HepG2 (cell line): ENCODE data around the gene KXD1. TPM values are rescaled to one million over a fixed set of nuclear protein-coding genes. Genes with fewer than 3 reads are reported as not detected.

ENCODE experiments used
- ATF2 ChIP-seq: sonication (generic); formaldehyde crosslinking; IDR thresholded peaks from 2 replicates; pipeline ENCODE4 v1.4.0; 2020; ENCODE audit warnings: missing genetic modification reagents
- GABPA ChIP-seq, 2 experiments: IDR thresholded peaks; 2 replicates each; pipeline ENCODE4 v1.6.1; 2011 to 2016; ENCODE audit warnings: low read depth in 2 of 2, low read length in 1 of 2, missing biosample characterization in 1 of 2, missing genetic modification characterization in 1 of 2
- HMGXB4 ChIP-seq, 2 experiments: sonication (generic) in 1 of 2; formaldehyde crosslinking in 1 of 2; IDR thresholded peaks; 2 replicates each; pipeline versions ENCODE4 v1.4.0 to v1.6.1; 2018 to 2020; ENCODE audit warnings: missing genetic modification reagents in 2 of 2, borderline replicate concordance in 1 of 2, low read depth in 1 of 2, mild to moderate bottlenecking in 1 of 2, missing biosample characterization in 1 of 2
- MYPOP ChIP-seq: sonication (generic); formaldehyde crosslinking; IDR thresholded peaks from 2 replicates; pipeline ENCODE4 v1.8.1; 2023; ENCODE audit warnings: mild to moderate bottlenecking, moderate library complexity, missing genetic modification reagents
- NCOR1 ChIP-seq: fragments of 200-600 bp; sonication (generic); IDR thresholded peaks from 2 replicates; pipeline ENCODE4 v1.7.0; 2017; ENCODE audit warnings: antibody characterized with exemption, low read length, borderline replicate concordance
- NFYC ChIP-seq: IDR thresholded peaks from 2 replicates; pipeline ENCODE4 v1.6.1; 2016; ENCODE audit warnings: missing genetic modification reagents, missing compliant biosample characterization
- NR2F6 ChIP-seq, 2 experiments: IDR thresholded peaks; 2 replicates each; pipeline ENCODE4 v1.6.1; 2016; ENCODE audit warnings: antibody characterized with exemption in 1 of 2, mild to moderate bottlenecking in 1 of 2
- PHF20 ChIP-seq: sonication (generic); formaldehyde crosslinking; IDR thresholded peaks from 2 replicates; pipeline ENCODE4 v1.5.0; 2020; ENCODE audit warnings: mild to moderate bottlenecking, missing genetic modification reagents
- PRDM15 ChIP-seq: sonication (generic); formaldehyde crosslinking; IDR thresholded peaks from 2 replicates; pipeline ENCODE4 v1.4.0; 2020; ENCODE audit warnings: missing genetic modification reagents
- RAD51 ChIP-seq: fragments of 450-650 bp; IDR thresholded peaks from 2 replicates; pipeline ENCODE4 v1.6.1; 2016; ENCODE audit warnings: borderline replicate concordance
- RBM39 ChIP-seq: fragments of 200-400 bp; formaldehyde crosslinking; IDR thresholded peaks from one replicate; pipeline ENCODE4 v1.6.1; 2018; ENCODE audit warnings: antibody characterized with exemption, mild to moderate bottlenecking, low read depth, low read length; ENCODE audit not compliant: poor library complexity, severe bottlenecking
- SETDB1 ChIP-seq: sonication (generic); formaldehyde crosslinking; IDR thresholded peaks from 2 replicates; pipeline ENCODE4 v1.5.1; 2020; ENCODE audit warnings: missing genetic modification reagents, mild to moderate bottlenecking, borderline replicate concordance
- SOX13 ChIP-seq, 3 experiments: fragments of 450-650 bp in 1 of 3; sonication (generic) in 1 of 3; formaldehyde crosslinking in 1 of 3; IDR thresholded peaks in 2 of 3; conservative IDR thresholded peaks in 1 of 3; 2 replicates each; pipeline versions ENCODE4 v1.5.0 to v1.6.1; 2016 to 2020; ENCODE audit warnings: antibody characterized with exemption in 1 of 3, mild to moderate bottlenecking in 1 of 3, missing compliant biosample characterization in 1 of 3, missing genetic modification reagents in 1 of 3, moderate library complexity in 1 of 3
- SP2 ChIP-seq: sonication (generic); formaldehyde crosslinking; IDR thresholded peaks from 2 replicates; pipeline ENCODE4 v1.5.1; 2020; ENCODE audit warnings: mild to moderate bottlenecking, missing genetic modification reagents
- ZNF317 ChIP-seq: sonication (generic); formaldehyde crosslinking; IDR thresholded peaks from 2 replicates; pipeline ENCODE4 v1.5.0; 2020; ENCODE audit warnings: mild to moderate bottlenecking, missing genetic modification reagents
- ZNF564 ChIP-seq: sonication (generic); formaldehyde crosslinking; IDR thresholded peaks from 2 replicates; pipeline ENCODE4 v1.8.1; 2023; ENCODE audit warnings: mild to moderate bottlenecking, missing genetic modification reagents
- ZNF720 ChIP-seq: sonication (generic); formaldehyde crosslinking; IDR thresholded peaks from 2 replicates; pipeline ENCODE4 v1.4.0; 2020; ENCODE audit warnings: missing genetic modification reagents
- ZNF788 ChIP-seq: sonication (generic); formaldehyde crosslinking; IDR thresholded peaks from 2 replicates; pipeline ENCODE4 v1.5.0; 2020; ENCODE audit warnings: mild to moderate bottlenecking, missing genetic modification reagents, borderline replicate concordance
- polyA plus RNA-seq, 8 experiments: library from polyadenylated mRNA; depleted of rRNA in 3 of 8; stranded (reverse) in 7 of 8; unstranded in 1 of 8; fragments of >200 nt; fragmentation: Illumina TruSeq in 4 of 8; extraction: Trizol in 4 of 8; gene quantifications; 2 replicates each; pipeline versions ENCODE4 v1.2.1 to v1.2.3, GENCODE V29; 2011 to 2016; ENCODE audit warnings: low read depth in 4 of 8, missing spikeins in 1 of 8, mixed read lengths in 1 of 8; ENCODE audit not compliant: insufficient read depth in 1 of 8
- total RNA-seq, 5 experiments: library from RNA; depleted of rRNA; stranded (reverse); fragments of >200 nt; fragmentation: Illumina TruSeq; extraction: Trizol; gene quantifications; 2 replicates each; pipeline ENCODE4 v1.2.3, GENCODE V29; 2016; ENCODE audit warnings: low read depth in 1 of 5

KXD1 gene
- total and polyA plus RNA-seq, 2 of the 13 experiments (the other 11 are each of a cell fraction or from before 2014, with no cell fraction given): 44.6 to 143 TPM

GRCh38 chr19:18519962-18520847 is 37.5 kb upstream of the KXD1 start (continued):
- peak; percentile 79; the same call in 1 of the 2 replicates for TF ChIP-seq ZNF788 (CRISPR knock-in tag)
- 0 out of 2 replicates have a peak, but pooled peaks have one; percentile 44 for TF ChIP-seq ATF2 (CRISPR knock-in tag)
- TF ChIP-seq SOX13 (IDR thresholded peaks at IDR 0.05): 0 out of 2 replicates have a peak, but pooled peaks have one; percentile 32
- peak in 1 of 2 experiments; percentile 65; a peak in 1 of 4 replicates for TF ChIP-seq SOX13 (CRISPR knock-in tag; conservative IDR thresholded peaks at IDR 0.05 in 1 of 2, IDR thresholded peaks at IDR 0.05 in 1 of 2)
- TF ChIP-seq GABPA (IDR thresholded peaks at IDR 0.05; ENCODE audit: low read depth, low read length): no peak
- peak; percentile 34 for TF ChIP-seq GABPA (CRISPR knock-in tag; IDR thresholded peaks at IDR 0.05; ENCODE audit: low read depth)
- TF ChIP-seq PHF20 (CRISPR knock-in tag): 0 out of 2 replicates have a peak, but pooled peaks have one; percentile 1
- TF ChIP-seq SETDB1 (CRISPR knock-in tag): no peak
- TF ChIP-seq RAD51: no peak
- TF ChIP-seq HMGXB4 (CRISPR knock-in tag; IDR thresholded peaks at IDR 0.05; ENCODE audit: borderline replicate concordance in 1 of 2, low read depth in 1 of 2): peak in 1 of 2 experiments; percentile 76; a peak in 2 of 4 replicates
- 0 out of 2 replicates have a peak, but pooled peaks have one; percentile 52 for TF ChIP-seq ZNF564
- peak; percentile 33; the same call in 1 of the 2 replicates for TF ChIP-seq NR2F6 (IDR thresholded peaks at IDR 0.05)
- TF ChIP-seq NR2F6 (CRISPR knock-in tag; IDR thresholded peaks at IDR 0.05): peak; percentile 48; the same call in 1 of the 2 replicates
- TF ChIP-seq PRDM15 (CRISPR knock-in tag): no peak
- no peak for TF ChIP-seq SP2 (CRISPR knock-in tag)
- TF ChIP-seq ZNF317 (CRISPR knock-in tag): peak; percentile 63; the same call in 1 of the 2 replicates
- no peak for TF ChIP-seq ZNF720
- TF ChIP-seq RBM39: no peak
- peak; percentile 68; the same call in 1 of the 2 replicates for TF ChIP-seq NCOR1
- TF ChIP-seq NFYC (CRISPR knock-in tag): peak; percentile 25; the same call in 1 of the 2 replicates
- TF ChIP-seq MYPOP (CRISPR knock-in tag): peak; percentile 29; the same call in 1 of the 2 replicates
